Stimulated activated CD4-positive, alpha-beta T cell treated with anti-CD3 and anti-CD28 coated beads, Interleukin-1b, Interleukin-23, amount 100 ng/mL, for 4 hours (primary cell): Measurements from ENCODE around the gene CSF1R.
"Not testable (repeated sequence)": the region's sequence is repeated elsewhere in the genome, so short reads cannot be mapped to it uniquely, and the experiment has no call there.

Experiments
- DNase-seq, 2 donors: peaks; one replicate each; pipeline ENCODE4 v3.0.0-alpha.2; 2020; ENCODE audit warnings: low read depth in 2 of 2

CSF1R gene

DNA sequence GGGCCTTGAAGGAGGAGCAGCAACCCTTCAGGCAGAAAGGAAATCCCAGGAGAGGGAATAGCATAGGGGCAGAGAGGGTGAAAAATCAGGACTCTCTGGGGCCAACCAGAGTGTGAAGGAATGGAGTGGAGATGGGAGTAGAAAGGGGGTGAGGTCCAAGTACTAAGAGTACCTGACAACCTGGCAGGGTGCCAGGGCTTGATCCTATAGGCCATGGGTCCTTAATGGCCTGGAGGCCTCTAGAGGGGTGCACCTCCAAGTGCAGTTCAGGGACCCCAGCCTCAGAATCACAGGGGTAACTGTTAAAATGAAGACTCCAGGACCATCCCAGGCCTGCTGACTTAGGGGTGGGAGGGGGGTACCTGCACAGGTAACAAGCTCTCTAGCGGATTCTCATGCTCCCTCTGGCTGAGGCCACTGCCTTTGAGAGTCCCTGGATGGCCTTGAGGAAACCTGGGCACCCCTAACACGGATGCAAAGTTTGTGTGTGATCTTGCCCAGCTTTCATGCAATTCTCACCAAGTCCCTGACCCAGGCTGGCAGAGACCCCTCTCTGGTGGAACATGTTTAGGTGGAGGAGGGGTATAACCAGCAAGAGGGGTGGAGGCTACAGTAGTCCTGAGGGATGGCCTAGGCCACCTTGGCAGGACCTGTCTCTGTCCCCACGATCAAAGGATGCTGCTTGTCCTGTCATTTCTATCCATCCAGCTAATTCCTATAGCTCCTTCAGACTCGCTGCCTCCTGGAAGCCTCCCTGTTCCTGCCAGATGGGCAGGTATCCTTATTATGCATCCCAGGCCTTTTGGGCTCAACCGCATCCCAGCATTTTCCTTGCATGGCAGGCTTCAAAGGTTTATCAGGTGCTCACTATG is 17.6 kb upstream of the CSF1R start:
- no peak for DNase-seq

DNA sequence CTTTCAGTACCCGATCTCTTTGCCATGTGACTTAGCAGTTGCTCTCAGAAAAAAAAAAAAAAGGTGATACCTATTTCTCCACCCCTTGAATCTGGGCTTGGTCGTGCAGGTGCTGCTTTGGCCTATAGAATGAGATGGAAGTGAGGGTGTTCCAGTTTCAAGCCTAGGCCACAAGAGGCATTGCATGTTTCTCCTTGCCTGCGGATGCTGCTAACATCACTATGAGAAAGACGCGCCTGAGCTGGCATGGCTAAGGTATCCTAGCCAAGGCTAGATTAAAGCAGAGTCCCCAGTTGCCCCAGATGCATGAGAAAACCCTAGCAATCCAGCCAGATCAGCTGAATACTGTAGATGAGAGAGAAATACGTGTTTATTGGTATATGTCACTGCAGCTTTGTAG is 14.7 kb upstream of the CSF1R start:
- no peak for DNase-seq

DNA sequence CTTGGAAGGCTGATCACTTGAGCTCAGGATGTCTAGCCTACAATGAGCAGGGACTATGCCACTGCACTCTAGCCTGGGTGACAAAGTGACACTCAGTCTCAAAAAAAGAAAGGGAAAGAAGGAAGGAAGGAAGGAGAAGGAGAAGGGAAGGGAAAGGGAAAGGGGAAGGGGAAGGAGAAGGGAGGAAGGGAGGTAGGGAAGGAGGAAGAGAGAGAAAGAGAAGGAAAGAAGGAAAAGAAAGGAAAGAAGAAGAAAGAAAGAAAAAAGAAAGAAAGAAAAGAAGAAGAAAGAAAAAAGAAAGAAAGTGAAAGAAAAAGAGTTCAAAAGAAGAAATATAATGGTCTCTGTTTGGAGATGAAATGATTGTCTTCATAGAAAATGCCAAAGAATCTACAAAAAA is 10.8 kb upstream of the CSF1R start:
- DNase-seq, result no peak

DNA sequence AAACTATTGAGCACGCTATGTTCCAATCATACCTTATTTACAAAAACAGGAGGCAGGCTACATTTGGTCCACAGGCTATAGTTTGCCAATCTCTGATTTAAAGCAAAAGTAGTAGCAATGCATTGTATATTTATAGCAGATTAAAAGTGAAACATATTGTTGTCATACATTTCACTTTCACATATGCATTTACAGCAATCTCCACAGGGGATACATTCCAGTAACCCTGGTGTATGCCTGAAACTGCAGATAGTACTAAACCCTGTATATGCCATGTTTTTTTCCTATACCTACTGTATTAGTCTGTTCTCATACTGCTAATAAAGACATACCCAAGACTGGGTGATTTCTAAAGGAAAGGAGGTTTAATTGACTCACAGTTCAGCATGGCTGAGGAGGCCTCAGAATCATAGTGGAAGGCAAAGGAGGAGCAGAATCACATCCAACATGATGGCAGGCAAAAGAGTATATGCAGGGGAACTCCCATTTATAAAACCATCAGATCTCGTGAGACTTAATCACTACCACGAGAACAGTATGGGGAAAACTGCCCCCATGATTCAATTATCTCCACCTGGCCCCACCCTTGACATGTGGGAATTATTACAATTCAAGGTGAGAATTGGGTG is 5.9 kb upstream of the CSF1R start:
- no peak for DNase-seq

DNA sequence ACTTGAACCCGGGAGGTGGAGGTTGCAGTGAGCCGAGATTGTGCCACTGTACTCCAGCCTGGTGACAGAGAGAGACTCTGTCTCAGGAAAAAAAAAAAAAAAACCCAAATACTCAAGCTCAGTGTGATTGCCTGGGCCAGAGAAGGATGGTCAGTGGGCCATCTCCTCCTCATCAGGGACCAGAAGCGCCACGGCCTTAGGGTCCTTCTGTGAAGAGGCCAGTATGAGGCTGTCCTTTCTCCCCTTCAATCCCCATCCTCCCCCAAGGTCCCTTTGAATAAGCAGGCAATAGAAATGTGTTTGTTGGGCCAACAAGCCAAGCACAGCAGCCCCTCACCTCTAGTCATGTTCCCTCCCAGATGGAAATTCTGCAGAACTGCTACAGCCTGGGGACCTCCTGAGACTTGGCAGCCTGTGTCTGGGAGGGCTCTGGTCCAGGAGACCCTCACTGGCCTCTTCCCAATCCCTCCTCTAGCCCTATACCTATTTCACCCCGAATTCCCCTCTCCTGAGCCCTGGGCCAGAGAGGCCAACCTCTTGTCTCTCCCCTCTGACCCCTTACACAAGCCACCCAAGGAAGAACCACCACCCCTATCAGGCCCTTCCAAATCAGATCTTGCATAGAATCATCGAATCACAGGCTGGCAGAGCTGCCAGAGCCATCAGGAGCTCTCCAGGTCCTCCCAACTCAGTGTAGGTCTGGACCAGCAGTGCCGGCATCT is 1.0 kb downstream of the CSF1R start:
- no peak for DNase-seq

DNA sequence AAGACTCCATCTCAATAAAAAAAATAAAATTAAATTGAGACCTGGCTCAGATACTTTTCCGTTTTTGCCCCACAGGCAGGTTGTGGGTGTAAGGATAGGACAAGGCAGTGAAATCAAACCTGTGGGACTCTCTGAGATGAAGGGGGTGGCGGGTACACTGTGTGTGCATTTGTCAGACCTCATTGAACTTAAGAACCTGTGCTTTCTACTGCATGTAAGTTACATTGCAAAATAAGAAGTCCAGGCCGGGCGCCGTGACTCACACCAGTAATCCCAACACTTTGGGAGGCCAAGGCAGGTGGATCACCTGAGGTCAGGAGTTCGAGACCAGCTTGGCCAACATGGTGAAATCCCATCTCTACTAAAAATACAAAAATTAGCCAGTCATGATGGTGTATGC is 1.6 kb downstream of the CSF1R start:
- DNase-seq, result not testable (repeated sequence)

DNA sequence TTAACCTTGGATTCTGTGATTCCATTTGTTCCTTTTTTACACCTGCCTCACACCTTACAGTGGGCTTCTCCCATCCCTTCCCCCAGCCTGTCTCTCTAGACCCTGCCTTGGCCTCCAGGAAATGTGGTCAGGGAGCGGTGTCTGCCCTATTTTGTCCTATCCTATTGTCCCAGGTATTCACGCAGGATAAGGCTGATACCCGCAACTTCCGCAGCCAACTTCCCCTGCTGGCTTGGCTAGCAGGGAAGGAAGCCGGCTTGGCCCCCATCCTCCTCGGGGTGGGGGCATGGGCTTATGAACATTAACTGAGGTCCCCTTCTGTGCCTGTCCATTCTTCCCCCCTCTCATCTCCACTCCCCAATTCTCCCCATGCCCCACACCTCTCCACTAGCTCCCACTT is 3.5 kb downstream of the CSF1R start:
- DNase-seq, result no peak

DNA sequence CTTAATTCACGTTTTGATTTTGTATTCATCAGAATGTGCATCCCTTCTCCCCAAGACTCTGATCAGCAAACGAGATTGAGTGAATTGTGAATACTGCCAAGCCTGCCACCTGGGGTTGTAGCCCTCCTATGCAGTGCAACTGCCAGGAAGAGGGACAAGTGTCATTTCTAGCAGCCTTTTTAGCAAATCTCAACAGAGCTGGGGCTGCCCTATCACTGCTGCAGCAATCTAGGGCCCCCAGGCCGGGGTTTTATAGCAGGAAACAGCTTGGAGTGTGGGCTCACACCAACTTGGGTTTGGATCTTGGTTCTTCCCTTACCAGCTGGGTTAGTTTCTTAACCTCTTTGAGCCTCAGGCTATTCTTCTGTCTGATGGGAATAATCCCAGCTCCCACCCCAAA is 4.0 kb downstream of the CSF1R start:
- DNase-seq, result no peak

DNA sequence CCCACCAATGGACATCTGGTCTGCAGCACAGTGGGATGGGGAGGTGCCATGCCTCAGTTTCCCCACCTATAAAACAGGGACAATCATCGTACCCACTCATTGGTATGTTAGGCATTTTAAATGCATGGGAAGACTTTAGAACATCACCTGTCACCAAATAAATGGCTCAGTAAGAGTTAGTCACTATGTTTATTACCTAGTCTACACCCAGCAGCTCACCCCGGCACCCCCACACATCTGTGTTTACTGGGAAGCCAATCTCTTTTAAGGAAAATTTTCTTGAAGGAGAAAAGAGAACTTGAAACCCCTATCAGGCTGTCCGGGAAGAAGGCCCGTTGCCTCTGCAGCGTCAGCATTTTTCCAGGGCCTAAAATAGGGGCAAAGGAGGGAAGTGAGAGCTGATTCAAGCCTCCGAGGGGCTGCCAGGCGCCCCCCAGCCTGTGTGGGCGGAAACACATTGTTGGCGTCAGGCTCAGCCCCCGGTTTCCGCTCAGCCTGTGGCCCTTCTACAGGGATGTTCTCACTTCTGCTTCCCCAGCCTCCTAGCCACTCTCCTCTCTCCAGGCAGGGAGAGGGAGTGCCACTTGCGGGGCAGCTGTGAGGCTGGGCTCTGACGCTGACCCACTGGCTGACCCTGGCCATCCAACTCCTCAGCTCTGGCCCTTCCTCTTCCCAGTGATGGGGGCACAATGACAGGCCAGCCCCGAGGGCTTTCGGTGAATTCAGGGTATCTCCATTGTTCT is 4.6 kb downstream of the CSF1R start:
- DNase-seq, result no peak

DNA sequence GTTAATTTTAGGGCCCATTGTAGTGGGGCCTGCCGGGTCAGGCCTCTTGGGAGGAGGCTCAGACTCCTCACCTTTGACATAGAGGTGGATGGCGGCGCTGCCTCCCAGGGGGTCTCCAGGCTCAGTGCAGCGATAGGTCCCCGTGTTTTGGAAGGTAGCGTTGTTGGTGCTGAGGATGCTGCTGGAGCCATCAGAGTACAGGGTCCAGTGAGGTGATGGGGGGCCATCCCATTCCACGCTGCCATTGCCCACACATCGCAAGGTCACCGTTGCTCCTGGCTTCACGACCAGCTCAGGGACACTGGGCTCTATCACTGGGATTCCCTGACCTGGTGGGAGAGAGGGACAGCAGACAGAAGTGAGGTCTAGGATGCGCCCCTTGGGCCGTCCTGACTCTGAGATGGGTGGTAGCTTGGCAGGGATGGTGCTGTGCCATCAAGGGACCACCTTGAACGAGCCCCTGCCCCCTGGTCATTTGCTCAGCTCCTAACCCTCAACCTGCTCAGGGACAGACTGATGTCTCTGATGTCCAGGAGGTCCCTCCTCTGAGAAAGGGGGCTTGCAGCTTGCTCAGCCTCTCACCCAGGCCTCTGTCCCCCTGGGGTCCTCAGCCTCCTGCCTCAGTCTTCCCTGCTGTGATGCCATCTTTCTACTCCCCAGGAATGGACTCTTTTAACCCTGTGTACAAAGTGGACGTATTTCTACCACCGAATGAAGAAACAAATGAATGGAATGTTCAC is 5.5 kb downstream of the CSF1R start:
- DNase-seq, result no peak

DNA sequence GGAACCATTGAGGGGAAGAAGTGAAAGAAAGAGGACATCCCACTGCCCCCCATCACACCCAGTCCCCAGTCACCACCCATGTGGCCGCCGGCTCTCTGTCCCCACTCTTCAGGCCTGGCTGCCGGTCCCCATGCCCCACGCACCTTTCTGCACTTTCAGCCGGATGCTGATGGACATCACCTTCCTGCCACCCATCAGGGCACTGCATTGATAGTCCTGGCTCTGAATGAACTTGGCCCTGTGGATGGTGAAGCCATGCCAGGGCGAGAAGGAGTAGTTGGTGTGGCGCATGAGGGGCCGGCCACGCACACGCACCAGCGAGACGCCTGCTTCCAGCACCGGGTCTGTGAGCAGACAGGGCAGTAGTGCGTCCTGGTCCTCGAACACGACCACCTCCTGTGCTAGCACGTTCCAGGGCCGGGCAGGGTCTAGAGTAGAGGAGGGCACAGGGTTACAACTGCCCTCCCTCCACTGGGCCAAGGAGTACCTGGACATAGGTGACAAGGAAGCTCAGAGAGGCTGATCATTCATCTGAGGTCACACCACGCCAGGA is 6.4 kb downstream of the CSF1R start:
- no peak for DNase-seq

DNA sequence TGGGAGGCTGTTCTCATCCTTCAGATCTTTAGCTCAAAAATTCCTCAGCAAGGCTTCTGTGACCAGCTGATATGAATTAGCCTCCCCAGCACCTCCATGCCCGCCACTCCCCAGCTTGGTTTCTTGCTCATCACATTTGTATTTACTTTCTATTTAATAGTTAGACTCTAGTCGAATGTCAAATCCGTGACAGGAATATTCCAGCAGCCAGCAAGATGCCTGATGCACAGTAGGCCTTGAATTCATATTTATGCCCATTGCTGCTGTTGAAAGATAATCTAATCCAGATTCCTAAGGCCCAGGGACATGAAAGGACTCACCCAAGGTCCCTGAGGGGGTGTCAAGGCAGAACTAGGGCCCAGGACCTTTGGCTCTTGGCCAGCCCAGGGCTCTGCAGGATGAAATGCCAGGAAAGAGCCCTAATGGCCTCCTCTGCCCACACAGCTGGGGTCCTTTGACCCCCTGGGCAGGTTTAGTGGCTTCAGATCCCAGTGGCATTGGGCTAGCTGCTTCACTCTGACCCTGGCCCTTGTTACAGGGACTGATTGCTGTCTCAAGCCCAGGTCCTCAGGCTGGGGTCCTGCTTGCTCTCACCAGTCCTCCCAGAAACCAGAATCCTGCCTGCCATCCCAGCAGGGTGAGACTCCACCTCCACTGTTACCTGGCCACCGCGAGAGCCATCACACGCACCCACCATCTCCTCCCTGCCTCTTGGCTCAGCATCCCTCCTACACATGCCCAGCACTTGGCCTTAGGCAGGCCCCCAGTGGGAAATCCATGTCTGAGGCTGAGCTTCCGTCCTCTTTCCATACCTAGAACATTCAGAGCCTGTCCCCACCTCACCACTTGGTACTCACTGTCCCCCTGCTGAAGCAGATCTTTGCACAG is 7.3 kb downstream of the CSF1R start:
- no peak for DNase-seq

DNA sequence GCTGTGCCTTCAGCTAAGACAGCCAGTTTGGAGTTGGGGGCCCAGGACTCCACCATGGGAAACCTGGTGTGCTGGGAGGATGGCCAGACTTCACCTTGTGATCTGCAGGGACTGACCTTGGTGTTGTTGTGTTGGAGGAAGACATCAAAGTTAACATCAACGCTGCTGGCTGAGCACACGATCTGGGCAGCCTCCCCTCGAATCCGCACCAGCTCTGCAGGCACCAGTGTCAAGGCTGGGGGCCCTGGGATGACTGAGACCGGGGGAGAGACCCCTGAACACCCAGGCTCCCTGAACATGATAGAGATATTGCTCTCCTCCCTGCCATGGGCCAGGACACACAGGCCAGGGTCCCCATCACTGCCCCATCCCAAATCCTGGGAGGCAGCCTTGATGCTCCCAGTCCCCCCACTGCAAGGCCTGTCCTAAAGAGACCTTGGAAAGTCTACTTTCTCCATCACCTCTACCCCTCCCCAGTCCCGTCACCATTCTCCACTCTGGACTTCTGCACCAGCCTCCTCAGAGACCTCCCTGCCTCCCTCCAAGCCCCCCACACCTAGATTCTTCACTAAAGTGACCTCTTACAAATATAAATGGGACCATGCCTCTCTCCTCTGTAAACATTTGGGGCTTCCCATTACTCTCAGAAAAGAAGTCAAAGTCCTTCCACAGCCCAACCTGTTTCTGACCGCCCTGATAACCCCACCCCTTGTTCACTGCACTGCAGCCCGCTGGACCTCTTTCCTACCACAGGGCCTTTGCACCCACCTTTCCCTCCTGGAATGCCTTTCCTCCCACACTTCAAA is 8.2 kb downstream of the CSF1R start:
- no peak for DNase-seq

DNA sequence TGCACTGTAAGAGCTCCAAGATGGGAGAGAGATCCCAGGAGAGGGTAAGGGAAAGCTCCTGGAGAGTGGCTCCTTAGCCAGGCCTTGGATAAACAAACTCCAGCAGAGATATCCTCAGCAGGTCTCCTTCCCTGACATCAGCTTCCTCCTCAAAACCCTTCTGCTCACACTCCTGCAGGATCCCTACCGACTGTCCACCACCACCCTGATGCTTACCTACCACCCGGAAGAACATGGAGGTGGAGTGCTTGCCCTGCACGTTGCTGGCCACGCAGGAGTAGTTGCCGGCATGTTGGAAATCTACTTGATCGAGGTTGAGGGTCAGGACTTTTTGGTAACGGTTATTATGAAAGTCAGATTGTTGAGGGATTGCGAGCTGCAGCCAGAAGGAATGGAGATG is 9.3 kb downstream of the CSF1R start:
- DNase-seq, result no peak

DNA sequence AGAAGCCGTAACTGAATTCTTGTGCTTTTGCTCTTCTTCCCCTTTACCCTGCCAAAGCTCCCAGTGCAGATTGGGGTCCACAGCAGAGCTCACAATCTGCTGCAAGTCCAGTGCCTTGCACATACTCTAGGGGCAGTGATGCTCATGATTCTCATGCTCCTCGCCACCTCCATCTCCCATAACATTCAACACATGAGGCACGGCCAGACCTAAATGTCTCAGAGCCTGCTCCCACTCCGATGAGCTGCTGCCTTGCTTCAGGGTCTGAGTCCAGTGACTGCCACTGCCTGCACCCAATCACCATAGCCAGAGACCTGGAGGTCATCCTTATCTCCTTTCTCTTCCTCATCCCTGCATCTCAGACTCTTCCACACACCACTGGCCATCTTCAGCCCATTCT is 10.5 kb downstream of the CSF1R start:
- no peak for DNase-seq

DNA sequence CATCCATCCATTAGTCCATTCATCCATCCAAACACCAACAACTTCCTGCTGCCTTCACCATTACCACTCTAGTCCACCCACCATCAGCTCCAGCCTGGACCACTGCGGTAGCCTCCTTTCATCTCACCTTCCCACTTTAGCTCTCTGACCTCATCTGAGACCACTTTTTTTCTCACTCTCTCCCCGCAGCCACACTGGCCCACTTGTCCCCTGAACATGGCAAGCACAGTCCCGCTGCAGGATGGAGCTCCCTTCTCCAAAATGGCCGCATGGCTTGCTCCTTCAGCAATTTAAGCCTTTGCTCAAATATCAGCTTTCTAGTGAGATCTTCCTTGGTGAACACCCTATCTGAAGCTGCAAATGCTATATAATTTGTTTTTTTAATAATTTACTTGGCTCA is 11.1 kb downstream of the CSF1R start:
- no peak for DNase-seq

DNA sequence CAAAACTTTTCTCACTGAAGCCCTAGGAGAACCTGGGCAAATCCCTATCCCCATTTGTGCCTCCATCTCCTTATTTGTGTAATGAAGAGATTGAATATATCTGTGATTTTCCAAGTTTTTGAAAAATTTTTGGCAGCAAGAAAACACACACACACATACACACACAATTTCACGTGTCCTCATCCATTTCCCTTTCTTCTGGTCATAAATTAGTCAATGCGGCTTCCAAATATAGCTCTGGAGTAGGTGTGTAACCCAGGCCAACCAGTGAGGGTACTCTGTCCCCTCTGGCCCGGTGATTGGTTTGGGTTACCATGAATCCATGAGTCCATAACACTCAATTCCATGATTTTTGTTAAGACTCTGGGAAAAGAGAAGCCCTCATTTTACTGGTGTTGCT is 12.7 kb downstream of the CSF1R start:
- no peak for DNase-seq

DNA sequence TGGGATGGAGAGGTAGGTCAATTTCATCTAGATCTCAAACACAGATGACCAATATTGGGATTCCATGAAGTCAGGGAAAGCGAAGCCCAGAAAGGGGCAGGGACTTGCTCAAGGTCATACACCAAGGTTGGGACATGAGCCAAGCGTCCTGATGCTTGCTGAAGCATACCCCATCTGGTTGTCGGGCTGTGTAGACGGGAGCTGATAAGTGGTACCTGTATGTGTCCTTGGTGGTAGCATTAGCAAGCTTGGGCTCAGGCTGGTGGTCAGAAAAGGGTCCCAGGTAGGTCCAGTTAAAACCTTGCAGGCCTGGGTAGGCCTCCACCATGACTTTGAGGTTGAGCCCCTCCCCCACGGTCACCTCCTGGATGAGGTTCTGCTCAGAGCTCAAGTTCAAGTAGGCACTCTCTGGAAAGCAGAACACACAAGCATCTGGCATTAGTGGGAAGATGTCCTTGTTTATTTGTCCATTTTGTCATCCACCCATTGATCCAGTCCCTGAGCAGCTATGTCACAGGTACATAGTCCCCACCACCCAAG is 13.2 kb downstream of the CSF1R start:
- no peak for DNase-seq

DNA sequence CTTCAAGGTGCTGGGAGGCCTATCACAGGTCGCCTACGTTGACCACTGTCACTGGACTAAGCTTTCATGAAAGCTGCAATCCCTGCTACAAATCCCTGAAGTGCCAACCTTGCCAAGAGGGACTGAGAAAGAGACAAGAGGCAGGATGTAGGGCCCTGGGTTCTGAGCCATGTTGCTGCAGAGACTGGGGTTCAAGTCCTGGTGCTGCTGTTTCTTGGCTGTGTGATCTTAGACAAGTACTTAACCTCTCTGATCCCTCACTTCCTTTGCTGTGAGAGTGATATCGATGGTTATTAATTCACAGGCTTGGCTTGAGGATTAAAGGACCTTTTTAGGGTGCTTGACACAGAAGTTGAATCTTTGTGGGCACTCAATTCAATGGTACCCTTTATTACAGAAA is 15.5 kb downstream of the CSF1R start:
- DNase-seq, result no peak
